Prostate gland (tissue), 2 donors: ENCODE results near the gene GUCD1. TPM values are rescaled to one million over a fixed set of nuclear protein-coding genes. Genes with fewer than 3 reads are reported as not detected.
"Not testable (repeated sequence)": the region's sequence is repeated elsewhere in the genome, so short reads cannot be mapped to it uniquely, and the experiment has no call there.

ENCODE experiments used
- DNase-seq: peaks from one replicate; pipeline ENCODE4 v3.0.0-alpha.2; 2019; ENCODE audit warnings: low spot score
- H3K27ac ChIP-seq, 2 donors: fragments of 200-600 bp; sonication (generic); 2 replicates each; pipeline ENCODE4 v1.5.1; 2017 to 2019
- H3K27me3 ChIP-seq: fragments of 200-600 bp; sonication (generic); replicated peaks from 2 replicates; pipeline ENCODE4 v1.5.1; 2019; ENCODE audit not compliant: insufficient read depth
- H3K36me3 ChIP-seq, 2 donors: fragments of 200-600 bp; sonication (generic); 1 replicate in 1 of 2; 2 replicates in 1 of 2; pipeline versions ENCODE4 v1.5.1 to v1.8.1; 2017 to 2019
- H3K4me1 ChIP-seq: fragments of 200-600 bp; sonication (generic); replicated peaks from 2 replicates; pipeline ENCODE4 v1.5.1; 2019
- H3K4me3 ChIP-seq, 2 donors: fragments of 200-600 bp; sonication (generic); 2 replicates each; pipeline ENCODE4 v1.5.1; 2017 to 2019
- H3K9me3 ChIP-seq: fragments of 200-600 bp; sonication (generic); 2 replicates; pipeline ENCODE4 v1.5.1; 2017
- CTCF ChIP-seq, 4 experiments: fragments of 200-600 bp in 2 of 4; fragments of 450-650 bp in 2 of 4; sonication (generic) in 2 of 4; IDR thresholded peaks; 1 replicate in 3 of 4; 2 replicates in 1 of 4; pipeline ENCODE4 v1.5.1; 2016 to 2019; ENCODE audit warnings: antibody characterized with exemption in 4 of 4, mild to moderate bottlenecking in 2 of 4, moderate library complexity in 2 of 4
- POLR2A ChIP-seq: fragments of 450-650 bp; IDR thresholded peaks from one replicate; pipeline ENCODE4 v1.6.1; 2016; ENCODE audit warnings: antibody characterized with exemption, mild to moderate bottlenecking
- POLR2AphosphoS5 ChIP-seq: sonication (generic); formaldehyde crosslinking; IDR thresholded peaks from one replicate; pipeline ENCODE4 v1.6.1; 2017; ENCODE audit warnings: antibody characterized with exemption
- WGBS: methylation state at CpG from one replicate; pipeline ENCODE4 v1.1.5; 2018; 5-methylcytosine and 5-hydroxymethylcytosine counted together
- intact Hi-C: fragments of 100-400 bp; cut with DNase I; formaldehyde crosslinking; loops from one replicate; pipeline ENCODE4 v1.14.2; 2022
- total RNA-seq, 2 donors: library from RNA; depleted of rRNA; stranded (reverse); fragments of >200 nt; gene quantifications; one replicate each; pipeline ENCODE4 v1.1.0, GENCODE V29; 2016

The GUCD1 gene
- total RNA-seq, 2 donors from 2014 or later: 143 to 147 TPM

GRCh38 chr22:24599514-24599913 lies 44.6 kb upstream of the GUCD1 start:
- Histone ChIP-seq H3K9me3 (no peaks in the 10 kb centered on the region), H3K4me1 (peaks cover 10% of the 10 kb centered on the region), H3K27ac (no peak overlapping the region), H3K4me3 (no peak overlapping the region), H3K27me3 (no peaks in the 10 kb centered on the region), H3K36me3 (no peaks in the 10 kb centered on the region)
- no peak for TF ChIP-seq POLR2A
- TF ChIP-seq POLR2AphosphoS5: no peak
- no peak for TF ChIP-seq CTCF (IDR thresholded peaks at IDR 0.05)
- 51% methylated on average over 8 of the region's 8 CpGs for WGBS
- no peak for DNase-seq
- intact Hi-C loops: no loop called here

- DNase-seq, intact Hi-C loops, H3K27ac ChIP-seq, H3K4me3 ChIP-seq, H3K27me3 ChIP-seq, H3K9me3 ChIP-seq, H3K36me3 ChIP-seq: not testable (repeated sequence)
- 87% methylated on average over 9 of the region's 9 CpGs for WGBS
- peaks cover 21% of the 10 kb centered on the region for H3K4me1 ChIP-seq
Measured at GRCh38 chr22:24597076-24597475, 42.1 kb upstream of the GUCD1 start.

GRCh38 chr22:24595863-24596262 lies 40.9 kb upstream of the GUCD1 start:
- peak; percentile 51 for DNase-seq
- Histone ChIP-seq H3K27me3 (no peaks in the 10 kb centered on the region), H3K4me1 (peaks cover 24% of the 10 kb centered on the region), H3K9me3 (no peaks in the 10 kb centered on the region), H3K27ac (peak overlapping the region; percentile 81 to 86), H3K36me3 (no peaks in the 10 kb centered on the region), H3K4me3 (no peak overlapping the region)
- WGBS: 71% methylated on average over 4 of the region's 4 CpGs
- intact Hi-C loops: no loop called here
- peak; percentile 75 for TF ChIP-seq POLR2AphosphoS5
- no peak for TF ChIP-seq CTCF (IDR thresholded peaks at IDR 0.05)

GRCh38 chr22:24595228-24595627 lies 40.3 kb upstream of the GUCD1 start:
- intact Hi-C loops: no loop called here
- H3K27me3 ChIP-seq: no peaks in the 10 kb centered on the region
- H3K4me3 ChIP-seq: no peak overlapping the region
- no peaks in the 10 kb centered on the region for H3K9me3 ChIP-seq
- TF ChIP-seq POLR2A: no peak
- no peak for TF ChIP-seq POLR2AphosphoS5
- no peak for TF ChIP-seq CTCF (IDR thresholded peaks at IDR 0.05)
- H3K27ac ChIP-seq: peak overlapping the region; percentile 81 to 86
- H3K4me1 ChIP-seq: peaks cover 24% of the 10 kb centered on the region
- no peaks in the 10 kb centered on the region for H3K36me3 ChIP-seq
- 88% methylated on average over 6 of the region's 6 CpGs for WGBS
- no peak for DNase-seq

GRCh38 chr22:24594569-24595120 lies 39.7 kb upstream of the GUCD1 start:
- 42% methylated on average over 7 of the region's 7 CpGs for WGBS
- peak overlapping the region in 1 of 2 donors; percentile 11 for H3K4me3 ChIP-seq
- H3K9me3 ChIP-seq: no peaks in the 10 kb centered on the region
- H3K36me3 ChIP-seq: no peaks in the 10 kb centered on the region
- peaks cover 24% of the 10 kb centered on the region for H3K4me1 ChIP-seq
- peak overlapping the region; percentile 81 to 86 for H3K27ac ChIP-seq
- no peak for TF ChIP-seq POLR2A
- TF ChIP-seq POLR2AphosphoS5: no peak
- no peak for TF ChIP-seq CTCF (IDR thresholded peaks at IDR 0.05)
- intact Hi-C loops: no loop called here
- no peaks in the 10 kb centered on the region for H3K27me3 ChIP-seq
- peak; percentile 64 for DNase-seq
